Kidney (tissue), 14 donors: Measurements from ENCODE around the gene QRFP. TPM values are rescaled to one million over a fixed set of nuclear protein-coding genes. Genes with fewer than 3 reads are reported as not detected.

Experiments used
- DNase-seq, 5 donors: peaks; one replicate each; pipeline ENCODE4 v3.0.0-alpha.2; 2013 to 2020
- FAIRE-seq: peaks from 2 replicates; lab custom pipeline; 2012; peaks lifted over from hg19 to GRCh38; lab: Jason Lieb, UNC
- H3K27ac ChIP-seq, 2 donors: one replicate each; pipeline ENCODE4 v1.7.0; 2013; ENCODE audit warnings: low read depth in 2 of 2, low read length in 2 of 2, inconsistent platforms in 1 of 2
- H3K27me3 ChIP-seq: one replicate; pipeline ENCODE4 v1.7.1; 2013; ENCODE audit warnings: low read length, inconsistent platforms; ENCODE audit not compliant: control insufficient read depth, insufficient read depth
- H3K36me3 ChIP-seq, 3 donors: one replicate each; pipeline versions ENCODE4 v1.7.0 to v1.7.1; 2013; ENCODE audit warnings: low read length in 3 of 3, control low read depth in 1 of 3, inconsistent platforms in 1 of 3; ENCODE audit not compliant: insufficient read depth in 3 of 3, control insufficient read depth in 2 of 3
- H3K4me1 ChIP-seq, 3 donors: one replicate each; pipeline versions ENCODE4 v1.7.0 to v1.7.1; 2013; ENCODE audit warnings: low read length in 3 of 3, inconsistent platforms in 1 of 3, low read depth in 1 of 3; ENCODE audit not compliant: control insufficient read depth in 2 of 3, insufficient read depth in 2 of 3
- H3K4me3 ChIP-seq, 3 donors: one replicate each; pipeline versions ENCODE4 v1.7.0 to v1.8.1; 2013; ENCODE audit warnings: low read length in 3 of 3, control low read depth in 1 of 3, inconsistent platforms in 1 of 3
- H3K9ac ChIP-seq, 3 donors: one replicate each; pipeline versions ENCODE4 v1.7.0 to v1.7.1; 2013; ENCODE audit warnings: low read length in 3 of 3, control low read depth in 1 of 3, inconsistent platforms in 1 of 3
- H3K9me3 ChIP-seq, 3 donors: one replicate each; pipeline versions ENCODE4 v1.7.0 to v1.7.1; 2013; ENCODE audit warnings: low read length in 3 of 3, control low read depth in 1 of 3, inconsistent platforms in 1 of 3; ENCODE audit not compliant: control insufficient read depth in 2 of 3, insufficient read depth in 1 of 3
- intact Hi-C: fragments of 100-400 bp; cut with DNase I; formaldehyde crosslinking; loops from one replicate; pipeline ENCODE4 v1.11.1; 2022
- polyA plus RNA-seq: library from polyadenylated mRNA; stranded (reverse); fragments of 350-450 nt; fragmentation: Illumina TruSeq; extraction: RNeasy Lipid Tissue Mini Kit (QIAGEN cat#74804); gene quantifications from one replicate; pipeline ENCODE4 v1.2.3, GENCODE V29; 2014; ENCODE audit warnings: low read depth, low replicate concordance; ENCODE audit not compliant: insufficient read depth
- total RNA-seq: library from RNA; stranded (reverse); fragmentation: NEBNext Ultra II Directional; extraction: Animal tissue kit (Norgen Biotek cat#: 25700); gene quantifications from one replicate; pipeline ENCODE4 v1.2.1, GENCODE V29; 2021
- TF ChIP-seq, protein P1 (sequence below): IDR thresholded peaks from 3 replicates; pipeline ENCODE4 v1.5.1; 2012; ENCODE audit warnings: mild to moderate bottlenecking, moderate library complexity, borderline replicate concordance; ENCODE audit not compliant: insufficient read depth; ENCODE audit errors: extremely low read depth
- donor health status: control.
- donor health status: control.
- donor health status: control.
- donor health status: control.
- donor health status: control.
- donor health status: DM: yes; HTN: yes; CAD: no.
- donor health status: Normal renal cell carcinoma (clear cell type).

Gene QRFP
- total and polyA plus RNA-seq, 2 donors from 2014 or later, result not detected

DNA sequence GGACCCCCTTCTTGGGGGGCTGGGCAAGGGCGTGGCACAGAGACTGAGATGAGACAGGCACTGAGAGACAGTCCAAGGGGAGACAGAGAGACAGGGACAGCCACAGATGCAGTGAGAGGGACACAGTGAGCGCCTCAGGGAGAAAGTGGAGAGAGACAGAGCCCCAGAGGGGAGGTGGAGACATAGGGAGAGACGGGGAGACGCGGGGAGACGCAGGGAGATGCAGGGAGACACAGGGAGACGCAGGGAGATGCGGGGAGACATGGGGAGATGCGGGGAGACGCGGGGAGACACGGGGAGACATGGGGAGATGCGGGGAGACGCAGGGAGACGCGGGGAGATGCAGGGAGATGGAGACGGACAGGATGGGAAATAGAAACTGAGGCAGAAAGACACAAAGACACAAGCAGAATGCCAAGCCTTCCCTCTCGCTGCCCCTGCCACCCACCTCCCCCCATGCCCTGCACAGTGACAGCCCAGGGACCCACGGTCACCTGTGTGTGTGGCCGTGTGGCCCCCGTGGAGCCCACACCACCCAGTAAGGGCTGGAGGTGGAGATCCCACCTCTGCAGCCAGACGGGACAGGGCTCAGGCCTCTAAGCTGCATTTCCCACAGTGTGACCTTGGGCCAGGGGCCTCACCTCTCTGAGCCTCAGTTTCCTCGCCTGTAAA lies 33.7 kb upstream of the QRFP start:
- Histone ChIP-seq H3K27ac (no peak overlapping the region), H3K9me3 (no peaks in the 10 kb centered on the region), H3K4me3 (no peak overlapping the region), H3K27me3 (peaks cover 3% of the 10 kb centered on the region), H3K9ac (no peak overlapping the region), H3K36me3 (no peaks in the 10 kb centered on the region), H3K4me1 (no peaks in the 10 kb centered on the region)
- TF ChIP-seq, protein P1, sequence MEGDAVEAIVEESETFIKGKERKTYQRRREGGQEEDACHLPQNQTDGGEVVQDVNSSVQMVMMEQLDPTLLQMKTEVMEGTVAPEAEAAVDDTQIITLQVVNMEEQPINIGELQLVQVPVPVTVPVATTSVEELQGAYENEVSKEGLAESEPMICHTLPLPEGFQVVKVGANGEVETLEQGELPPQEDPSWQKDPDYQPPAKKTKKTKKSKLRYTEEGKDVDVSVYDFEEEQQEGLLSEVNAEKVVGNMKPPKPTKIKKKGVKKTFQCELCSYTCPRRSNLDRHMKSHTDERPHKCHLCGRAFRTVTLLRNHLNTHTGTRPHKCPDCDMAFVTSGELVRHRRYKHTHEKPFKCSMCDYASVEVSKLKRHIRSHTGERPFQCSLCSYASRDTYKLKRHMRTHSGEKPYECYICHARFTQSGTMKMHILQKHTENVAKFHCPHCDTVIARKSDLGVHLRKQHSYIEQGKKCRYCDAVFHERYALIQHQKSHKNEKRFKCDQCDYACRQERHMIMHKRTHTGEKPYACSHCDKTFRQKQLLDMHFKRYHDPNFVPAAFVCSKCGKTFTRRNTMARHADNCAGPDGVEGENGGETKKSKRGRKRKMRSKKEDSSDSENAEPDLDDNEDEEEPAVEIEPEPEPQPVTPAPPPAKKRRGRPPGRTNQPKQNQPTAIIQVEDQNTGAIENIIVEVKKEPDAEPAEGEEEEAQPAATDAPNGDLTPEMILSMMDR, result no peak
- DNase-seq, result peak in 1 of 5 donors; percentile 31
- FAIRE-seq, result no peak
- intact Hi-C loops, result loop anchor here (10.0 kb wide), 1 partner anchor 225 kb away; no protein-coding TSS in a partner anchor

DNA sequence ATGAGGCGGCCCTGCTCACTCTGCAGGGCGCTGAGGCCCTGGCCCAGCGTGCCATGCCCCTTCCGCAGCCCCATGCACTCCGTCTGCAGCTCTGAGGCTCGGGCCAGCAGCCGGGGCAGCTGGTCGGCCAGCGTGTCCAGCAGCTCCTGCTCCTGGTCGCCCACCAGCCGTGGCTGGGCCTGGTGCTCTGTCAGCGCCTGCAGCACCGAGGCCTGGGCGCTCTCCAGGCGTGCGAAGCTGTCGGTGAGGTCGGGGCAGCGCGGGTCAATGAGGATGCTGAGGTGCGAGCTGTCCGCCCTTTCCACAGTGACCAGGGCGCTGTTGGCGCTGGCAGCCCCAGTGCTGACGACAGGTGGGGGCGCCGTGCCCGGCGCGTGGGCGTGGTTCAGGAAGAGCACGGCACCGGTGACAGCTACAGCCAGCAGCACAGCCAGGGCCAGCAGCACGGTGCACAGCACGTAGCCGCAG lies 33.0 kb upstream of the QRFP start:
- Histone ChIP-seq H3K27me3 (peaks cover 3% of the 10 kb centered on the region), H3K9me3 (no peaks in the 10 kb centered on the region), H3K4me1 (no peaks in the 10 kb centered on the region), H3K27ac (no peak overlapping the region), H3K36me3 (no peaks in the 10 kb centered on the region), H3K4me3 (no peak overlapping the region), H3K9ac (no peak overlapping the region)
- peak in 1 of 5 donors; percentile 52 for DNase-seq
- TF ChIP-seq, protein P1, result no peak
- intact Hi-C loops, result loop anchor here (10.0 kb wide), 1 partner anchor 225 kb away; no protein-coding TSS in a partner anchor
- FAIRE-seq, result no peak

DNA sequence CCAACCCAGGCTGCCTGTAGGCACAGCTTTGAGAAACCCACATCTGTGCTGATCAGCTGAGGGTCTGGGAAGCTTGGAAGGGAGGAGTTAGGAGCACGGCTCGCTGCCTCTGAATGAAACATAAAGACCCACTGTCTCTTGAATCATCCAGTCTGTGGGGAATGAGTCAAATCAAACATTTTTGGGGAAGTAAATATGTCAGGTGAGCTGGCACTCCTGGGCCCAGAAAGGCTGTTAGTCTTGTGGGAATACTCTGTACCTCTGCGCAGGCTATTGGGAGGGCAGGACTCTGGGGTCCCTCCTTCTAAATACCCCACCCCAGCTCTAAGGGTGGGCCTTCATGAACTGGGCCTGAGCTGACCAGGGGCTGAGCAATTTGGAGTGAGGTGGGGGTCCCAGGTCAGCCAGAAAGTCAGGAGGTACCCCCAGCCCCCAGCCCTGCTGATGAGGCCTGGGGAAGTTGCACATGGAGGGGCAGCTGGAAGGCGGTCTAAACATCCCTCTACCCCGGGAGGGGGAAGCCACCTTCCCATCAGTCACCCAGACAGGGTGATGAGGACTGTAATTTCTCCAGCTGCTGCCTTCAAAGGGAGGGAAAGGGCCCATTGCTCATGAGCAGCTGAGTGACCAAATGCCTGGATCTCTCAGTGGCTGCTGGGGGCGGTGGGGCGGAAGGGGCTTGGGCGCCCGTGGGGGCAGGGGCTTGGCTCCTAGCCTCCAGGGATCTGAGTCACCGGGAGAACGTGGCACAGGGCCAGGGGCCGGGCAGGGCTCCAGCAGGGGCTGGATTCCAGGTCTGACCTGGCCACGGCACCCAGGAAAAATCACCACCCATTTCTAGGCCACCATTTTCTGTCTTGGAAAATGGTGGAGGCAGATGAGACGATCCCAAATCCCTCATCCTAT lies 31.6 kb upstream of the QRFP start:
- no peak overlapping the region for H3K9ac ChIP-seq
- no peaks in the 10 kb centered on the region for H3K4me1 ChIP-seq
- FAIRE-seq, result no peak
- H3K27me3 ChIP-seq, result no peaks in the 10 kb centered on the region
- TF ChIP-seq, protein P1, result no peak
- no peaks in the 10 kb centered on the region for H3K9me3 ChIP-seq
- H3K27ac ChIP-seq, result no peak overlapping the region
- intact Hi-C loops, result no loop called here
- H3K36me3 ChIP-seq, result no peaks in the 10 kb centered on the region
- no peak overlapping the region for H3K4me3 ChIP-seq
- DNase-seq, result peak in 4 of 5 donors; percentile 53 to 92 (median 76)
